Neural cell (in vitro differentiated cells): ENCODE data around the gene PTCRA. TPM values are rescaled to one million over a fixed set of nuclear protein-coding genes. Genes with fewer than 3 reads are reported as not detected.

ENCODE experiments used
- H2AFZ ChIP-seq: fragments of 200-600, 300-800 bp; sonication (generic), shearing (Covaris generic); 2 replicates; pipeline ENCODE4 v1.6.0; 2014; ENCODE audit warnings: low read depth, mild to moderate bottlenecking, antibody characterized with exemption, low read length, moderate library complexity
- H3F3A ChIP-seq: fragments of 200-600 bp; shearing (Covaris generic); 2 replicates; pipeline ENCODE4 v1.6.1; 2016; ENCODE audit warnings: mild to moderate bottlenecking, moderate library complexity, mixed read lengths, antibody characterized with exemption, low read length; ENCODE audit not compliant: insufficient read depth, poor library complexity, severe bottlenecking
- H3K27ac ChIP-seq: fragments of 200-600, 300-800 bp; sonication (generic), shearing (Covaris generic); 2 replicates; pipeline ENCODE4 v1.5.1; 2014; ENCODE audit warnings: mild to moderate bottlenecking, low read length, moderate library complexity
- H3K27me3 ChIP-seq: fragments of 300-800, 200-600 bp; sonication (generic), shearing (Covaris generic); 2 replicates; pipeline ENCODE4 v1.6.0; 2014; ENCODE audit warnings: mild to moderate bottlenecking, low read depth, low read length, moderate library complexity; ENCODE audit not compliant: insufficient read depth
- H3K36me3 ChIP-seq: fragments of 300-800, 200-600 bp; sonication (generic), shearing (Covaris generic); 2 replicates; pipeline ENCODE4 v1.5.1; 2014; ENCODE audit warnings: mild to moderate bottlenecking, antibody characterized with exemption, low read length, moderate library complexity; ENCODE audit not compliant: insufficient read depth
- H3K4me2 ChIP-seq: fragments of 300-800, 200-600 bp; sonication (generic), shearing (Covaris generic); 2 replicates; pipeline ENCODE4 v1.6.0; 2014; ENCODE audit warnings: mild to moderate bottlenecking, low read length
- H3K4me3 ChIP-seq: fragments of 300-800, 200-600 bp; sonication (generic), shearing (Covaris generic); 2 replicates; pipeline ENCODE4 v1.5.1; 2014; ENCODE audit warnings: mild to moderate bottlenecking, low read length, moderate library complexity
- H3K79me2 ChIP-seq: fragments of 200-600 bp; shearing (Covaris generic); replicated peaks from 2 replicates; pipeline ENCODE4 v1.6.0; 2014; ENCODE audit warnings: mild to moderate bottlenecking, low read length, moderate library complexity; ENCODE audit not compliant: insufficient read depth
- H3K9ac ChIP-seq: fragments of 300-800, 200-600 bp; sonication (generic), shearing (Covaris generic); 2 replicates; pipeline ENCODE4 v1.6.1; 2016; ENCODE audit warnings: mild to moderate bottlenecking, low read length, mixed read lengths
- H3K9me2 ChIP-seq: fragments of 200-600 bp; shearing (Covaris generic); 2 replicates; pipeline ENCODE4 v1.6.1; 2016; ENCODE audit warnings: mild to moderate bottlenecking, low read length, mixed read lengths; ENCODE audit not compliant: insufficient read depth
- H3K9me3 ChIP-seq: fragments of 200-600, 300-800 bp; sonication (generic), shearing (Covaris generic); 2 replicates; pipeline ENCODE4 v1.6.1; 2016; ENCODE audit warnings: mild to moderate bottlenecking, mixed run types, low read length, moderate library complexity, mixed read lengths
- H4K20me1 ChIP-seq: fragments of 200-600 bp; shearing (Covaris generic); 2 replicates; pipeline ENCODE4 v1.6.1; 2016; ENCODE audit warnings: mild to moderate bottlenecking, mixed run types; ENCODE audit not compliant: insufficient read depth
- EP300 ChIP-seq: fragments of 450-650 bp; conservative IDR thresholded peaks from 2 replicates; pipeline ENCODE4 v1.6.1; 2014; ENCODE audit warnings: antibody characterized with exemption, mild to moderate bottlenecking, moderate library complexity; ENCODE audit not compliant: poor library complexity, severe bottlenecking
- EZH2 ChIP-seq: fragments of 200-600, 300-800 bp; shearing (Covaris generic), sonication (generic); IDR thresholded peaks from 2 replicates; pipeline ENCODE4 v1.6.1; 2014; ENCODE audit warnings: antibody characterized with exemption, low read length, borderline replicate concordance, mild to moderate bottlenecking; ENCODE audit not compliant: insufficient read depth, poor library complexity, severe bottlenecking
- MXI1 ChIP-seq: fragments of 450-650 bp; conservative IDR thresholded peaks from 2 replicates; pipeline ENCODE4 v1.6.1; 2014; ENCODE audit warnings: antibody characterized with exemption, mild to moderate bottlenecking; ENCODE audit not compliant: poor library complexity, severe bottlenecking
- POLR2AphosphoS5 ChIP-seq: IDR thresholded peaks from 2 replicates; pipeline ENCODE4 v1.6.1; 2012
- RAD21 ChIP-seq: fragments of 450-650 bp; conservative IDR thresholded peaks from 2 replicates; pipeline ENCODE4 v1.6.1; 2014; ENCODE audit warnings: antibody characterized with exemption, mild to moderate bottlenecking, moderate library complexity
- SMC3 ChIP-seq: fragments of 450-650 bp; conservative IDR thresholded peaks from 2 replicates; pipeline ENCODE4 v1.6.1; 2014; ENCODE audit warnings: antibody characterized with exemption, mild to moderate bottlenecking, moderate library complexity; ENCODE audit not compliant: poor library complexity
- TAF1 ChIP-seq: IDR thresholded peaks from 2 replicates; pipeline ENCODE4 v1.6.1; 2012; ENCODE audit warnings: low read depth
- polyA plus RNA-seq: library from polyadenylated mRNA; depleted of rRNA; stranded (reverse); fragments of >200 nt; gene quantifications from 2 replicates; pipeline ENCODE4 v1.2.3, GENCODE V29; 2014
- TF ChIP-seq, protein P1 (sequence below): fragments of 450-650 bp; IDR thresholded peaks from 2 replicates; pipeline ENCODE4 v1.5.1; 2014; ENCODE audit warnings: antibody characterized with exemption, mild to moderate bottlenecking, moderate library complexity; ENCODE audit not compliant: poor library complexity, severe bottlenecking
- TF ChIP-seq, protein P2 (sequence below): IDR thresholded peaks from 2 replicates; pipeline ENCODE4 v1.6.1; 2012; ENCODE audit warnings: borderline replicate concordance

PTCRA gene
- polyA plus RNA-seq, 1 donor from 2014 or later, result not detected

DNA sequence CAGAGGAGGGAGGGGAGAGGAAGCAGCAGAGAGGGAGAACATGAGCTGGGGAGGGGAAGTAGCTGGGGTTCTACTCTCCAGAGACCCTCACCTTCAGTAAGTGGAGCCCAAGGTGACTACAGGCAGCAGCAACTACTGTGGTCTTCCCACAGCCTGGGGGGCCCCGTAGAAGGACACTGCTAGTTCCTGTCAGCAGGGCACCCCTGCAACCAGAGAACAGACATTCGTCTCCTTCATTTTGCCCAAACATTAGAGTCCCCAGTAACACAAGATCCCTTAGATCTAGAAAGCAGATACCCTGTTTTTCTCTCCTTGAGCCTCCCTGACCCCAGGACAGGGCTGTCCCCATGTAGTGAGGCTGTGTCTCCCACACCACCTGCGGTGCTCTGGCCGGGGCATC lies 52.9 kb downstream of the PTCRA start:
- no peak overlapping the region for H2AFZ ChIP-seq
- H3K27me3 ChIP-seq, result no peaks in the 10 kb centered on the region
- no peak for TF ChIP-seq MXI1
- TF ChIP-seq EP300, result no peak
- TF ChIP-seq, protein P1, sequence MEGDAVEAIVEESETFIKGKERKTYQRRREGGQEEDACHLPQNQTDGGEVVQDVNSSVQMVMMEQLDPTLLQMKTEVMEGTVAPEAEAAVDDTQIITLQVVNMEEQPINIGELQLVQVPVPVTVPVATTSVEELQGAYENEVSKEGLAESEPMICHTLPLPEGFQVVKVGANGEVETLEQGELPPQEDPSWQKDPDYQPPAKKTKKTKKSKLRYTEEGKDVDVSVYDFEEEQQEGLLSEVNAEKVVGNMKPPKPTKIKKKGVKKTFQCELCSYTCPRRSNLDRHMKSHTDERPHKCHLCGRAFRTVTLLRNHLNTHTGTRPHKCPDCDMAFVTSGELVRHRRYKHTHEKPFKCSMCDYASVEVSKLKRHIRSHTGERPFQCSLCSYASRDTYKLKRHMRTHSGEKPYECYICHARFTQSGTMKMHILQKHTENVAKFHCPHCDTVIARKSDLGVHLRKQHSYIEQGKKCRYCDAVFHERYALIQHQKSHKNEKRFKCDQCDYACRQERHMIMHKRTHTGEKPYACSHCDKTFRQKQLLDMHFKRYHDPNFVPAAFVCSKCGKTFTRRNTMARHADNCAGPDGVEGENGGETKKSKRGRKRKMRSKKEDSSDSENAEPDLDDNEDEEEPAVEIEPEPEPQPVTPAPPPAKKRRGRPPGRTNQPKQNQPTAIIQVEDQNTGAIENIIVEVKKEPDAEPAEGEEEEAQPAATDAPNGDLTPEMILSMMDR, result no peak
- no peak for TF ChIP-seq EZH2
- TF ChIP-seq SMC3, result no peak
- no peak for TF ChIP-seq RAD21
- TF ChIP-seq, protein P2, sequence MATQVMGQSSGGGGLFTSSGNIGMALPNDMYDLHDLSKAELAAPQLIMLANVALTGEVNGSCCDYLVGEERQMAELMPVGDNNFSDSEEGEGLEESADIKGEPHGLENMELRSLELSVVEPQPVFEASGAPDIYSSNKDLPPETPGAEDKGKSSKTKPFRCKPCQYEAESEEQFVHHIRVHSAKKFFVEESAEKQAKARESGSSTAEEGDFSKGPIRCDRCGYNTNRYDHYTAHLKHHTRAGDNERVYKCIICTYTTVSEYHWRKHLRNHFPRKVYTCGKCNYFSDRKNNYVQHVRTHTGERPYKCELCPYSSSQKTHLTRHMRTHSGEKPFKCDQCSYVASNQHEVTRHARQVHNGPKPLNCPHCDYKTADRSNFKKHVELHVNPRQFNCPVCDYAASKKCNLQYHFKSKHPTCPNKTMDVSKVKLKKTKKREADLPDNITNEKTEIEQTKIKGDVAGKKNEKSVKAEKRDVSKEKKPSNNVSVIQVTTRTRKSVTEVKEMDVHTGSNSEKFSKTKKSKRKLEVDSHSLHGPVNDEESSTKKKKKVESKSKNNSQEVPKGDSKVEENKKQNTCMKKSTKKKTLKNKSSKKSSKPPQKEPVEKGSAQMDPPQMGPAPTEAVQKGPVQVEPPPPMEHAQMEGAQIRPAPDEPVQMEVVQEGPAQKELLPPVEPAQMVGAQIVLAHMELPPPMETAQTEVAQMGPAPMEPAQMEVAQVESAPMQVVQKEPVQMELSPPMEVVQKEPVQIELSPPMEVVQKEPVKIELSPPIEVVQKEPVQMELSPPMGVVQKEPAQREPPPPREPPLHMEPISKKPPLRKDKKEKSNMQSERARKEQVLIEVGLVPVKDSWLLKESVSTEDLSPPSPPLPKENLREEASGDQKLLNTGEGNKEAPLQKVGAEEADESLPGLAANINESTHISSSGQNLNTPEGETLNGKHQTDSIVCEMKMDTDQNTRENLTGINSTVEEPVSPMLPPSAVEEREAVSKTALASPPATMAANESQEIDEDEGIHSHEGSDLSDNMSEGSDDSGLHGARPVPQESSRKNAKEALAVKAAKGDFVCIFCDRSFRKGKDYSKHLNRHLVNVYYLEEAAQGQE, result no peak
- TF ChIP-seq TAF1, result no peak
- no peak for TF ChIP-seq POLR2AphosphoS5
- H3K27ac ChIP-seq, result no peak overlapping the region
- H3K79me2 ChIP-seq, result no peaks in the 10 kb centered on the region
- no peak overlapping the region for H3K4me3 ChIP-seq
- no peaks in the 10 kb centered on the region for H4K20me1 ChIP-seq
- H3F3A ChIP-seq, result no peaks in the 10 kb centered on the region
- no peak overlapping the region for H3K9ac ChIP-seq
- H3K9me2 ChIP-seq, result no peaks in the 10 kb centered on the region
- no peaks in the 10 kb centered on the region for H3K9me3 ChIP-seq
- no peak overlapping the region for H3K4me2 ChIP-seq
- H3K36me3 ChIP-seq, result no peaks in the 10 kb centered on the region

DNA sequence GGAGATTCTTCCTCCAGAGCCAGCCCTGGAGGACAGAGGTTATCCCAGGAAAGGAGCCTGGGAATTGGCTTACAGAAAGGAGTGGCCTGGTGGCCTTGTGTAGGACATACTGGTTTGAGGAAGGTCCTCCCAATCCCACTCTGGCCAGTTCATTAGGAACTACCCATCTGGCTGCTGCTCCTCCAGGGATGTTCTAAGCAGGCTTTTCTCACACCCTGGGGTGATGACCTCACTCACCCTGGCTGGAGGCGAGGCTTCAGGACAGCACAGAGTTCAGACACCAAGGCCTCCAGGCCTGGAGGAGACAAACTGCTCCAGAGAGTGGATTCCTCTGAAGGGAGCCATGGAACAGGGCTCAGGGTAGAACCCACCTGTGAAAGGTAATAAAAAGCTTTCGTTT lies 53.6 kb downstream of the PTCRA start:
- Histone ChIP-seq H3K36me3 (no peaks in the 10 kb centered on the region), H3F3A (no peaks in the 10 kb centered on the region), H3K27me3 (no peaks in the 10 kb centered on the region), H3K4me3 (no peak overlapping the region), H3K9ac (no peak overlapping the region), H4K20me1 (no peaks in the 10 kb centered on the region), H3K4me2 (no peak overlapping the region), H3K27ac (no peak overlapping the region), H3K9me3 (no peaks in the 10 kb centered on the region), H3K79me2 (no peaks in the 10 kb centered on the region), H3K9me2 (no peaks in the 10 kb centered on the region), H2AFZ (no peak overlapping the region)
- TF ChIP-seq TAF1 (no peak), RAD21 (no peak), MXI1 (no peak), EP300 (no peak), SMC3 (no peak), EZH2 (no peak), POLR2AphosphoS5 (no peak)
- TF ChIP-seq, protein P2, result no peak
- TF ChIP-seq, protein P1, result no peak
